HG03097 (cell line): ENCODE measurements around the gene MGAT4C.

Experiments used
- ATAC-seq: cut with Tn5 transposase; IDR thresholded peaks from one replicate; pipeline ENCODE4 v1.9.1; 2021; ENCODE audit not compliant: unreplicated experiment, low FRiP score

Gene MGAT4C

GRCh38 chr12:85996280-85996679, 259.9 kb downstream of the MGAT4C start:
- no peak for ATAC-seq

GRCh38 chr12:85993746-85994145, 262.4 kb downstream of the MGAT4C start:
- ATAC-seq = no peak

GRCh38 chr12:85985996-85986395, 270.2 kb downstream of the MGAT4C start:
- no peak for ATAC-seq

- no peak for ATAC-seq
Observed at GRCh38 chr12:85983601-85984000, 272.6 kb downstream of the MGAT4C start.

GRCh38 chr12:85979641-85980040, 276.6 kb downstream of the MGAT4C start:
- ATAC-seq = no peak

GRCh38 chr12:85975716-85976115, 280.5 kb downstream of the MGAT4C start:
- ATAC-seq = no peak

GRCh38 chr12:85971800-85972199, 284.4 kb downstream of the MGAT4C start:
- no peak for ATAC-seq

- ATAC-seq = no peak
Observed at GRCh38 chr12:85968606-85969005, 287.6 kb downstream of the MGAT4C start.

GRCh38 chr12:85963326-85963725, 292.9 kb downstream of the MGAT4C start:
- no peak for ATAC-seq

- ATAC-seq = no peak
Observed at GRCh38 chr12:85956081-85956480, 300.1 kb downstream of the MGAT4C start.

- ATAC-seq = no peak
Observed at GRCh38 chr12:85955127-85955526, 301.1 kb downstream of the MGAT4C start.

- no peak for ATAC-seq
Observed at GRCh38 chr12:85951823-85952222, 304.4 kb downstream of the MGAT4C start.

GRCh38 chr12:85949253-85949652, 306.9 kb downstream of the MGAT4C start:
- ATAC-seq = no peak

- ATAC-seq = no peak
Observed at GRCh38 chr12:85948340-85948739, 307.9 kb downstream of the MGAT4C start.

GRCh38 chr12:85947286-85947685, 308.9 kb downstream of the MGAT4C start:
- ATAC-seq = no peak

- no peak for ATAC-seq
Observed at GRCh38 chr12:85946375-85946774, 309.8 kb downstream of the MGAT4C start.

- no peak for ATAC-seq
Observed at GRCh38 chr12:85927166-85927565, 329.0 kb downstream of the MGAT4C start.

- no peak for ATAC-seq
Observed at GRCh38 chr12:85923767-85924331, 332.3 kb downstream of the MGAT4C start.

GRCh38 chr12:85920324-85920947, 335.8 kb downstream of the MGAT4C start:
- no peak for ATAC-seq
